ENCODE results near the gene ZFYVE9. TPM values are rescaled to one million over a fixed set of nuclear protein-coding genes. Genes with fewer than 3 reads are reported as not detected.

The ZFYVE9 gene
- total and polyA plus RNA-seq, 9 of the 15 experiments (the other 6 are each of a cell fraction or from before 2014, with no cell fraction given), result 0.52 to 14.4 (median 8.9) TPM

- TF ChIP-seq CUX1 (CRISPR knock-in tag; IDR thresholded peaks at IDR 0.05) (no peak), THRA (IDR thresholded peaks at IDR 0.05) (no peak), ZNF407 (IDR thresholded peaks at IDR 0.05; ENCODE audit: low read depth) (no peak), EP400 (IDR thresholded peaks at IDR 0.05) (no peak), HDAC8 (tag; IDR thresholded peaks at IDR 0.05) (no peak), ZNF444 (CRISPR knock-in tag; IDR thresholded peaks at IDR 0.05) (no peak), RAD51 (IDR thresholded peaks at IDR 0.05; ENCODE audit: borderline replicate concordance, low read depth) (no peak), FOXK1 (CRISPR knock-in tag; IDR thresholded peaks at IDR 0.05; ENCODE audit: borderline replicate concordance) (no peak), DPF2 (IDR thresholded peaks at IDR 0.05) (0 out of 2 replicates have a peak, but pooled peaks have one; percentile 15), ZBTB1 (CRISPR knock-in tag; IDR thresholded peaks at IDR 0.05; ENCODE audit: borderline replicate concordance, low read depth) (no peak), SFPQ (IDR thresholded peaks at IDR 0.05; ENCODE audit: low read depth, low read length) (no peak)
Measured at GRCh38 chr1:52237430-52237829, 95.5 kb downstream of the ZFYVE9 start (continued).

Data from K562 (cell line).